Measurements from ENCODE around the gene DPP9.

- TF ChIP-seq KDM1A (CRISPR knock-in tag; IDR thresholded peaks at IDR 0.05) = no peak
- TF ChIP-seq CHCHD3 (CRISPR knock-in tag; IDR thresholded peaks at IDR 0.05) = no peak
- no peak for TF ChIP-seq ZNF264 (CRISPR knock-in tag; IDR thresholded peaks at IDR 0.05)
- no peak for TF ChIP-seq GTF2F1 (IDR thresholded peaks at IDR 0.05; ENCODE audit: low read length)
Observed at GRCh38 chr19:4649392-4650047, 74.1 kb downstream of the DPP9 start.
